T-helper 22 cell (primary cell): ENCODE results near the gene SKI.

Experiments used
- DNase-seq: peaks from one replicate; pipeline ENCODE4 v3.0.0-alpha.2; 2020; ENCODE audit warnings: low read depth

The SKI gene

DNA sequence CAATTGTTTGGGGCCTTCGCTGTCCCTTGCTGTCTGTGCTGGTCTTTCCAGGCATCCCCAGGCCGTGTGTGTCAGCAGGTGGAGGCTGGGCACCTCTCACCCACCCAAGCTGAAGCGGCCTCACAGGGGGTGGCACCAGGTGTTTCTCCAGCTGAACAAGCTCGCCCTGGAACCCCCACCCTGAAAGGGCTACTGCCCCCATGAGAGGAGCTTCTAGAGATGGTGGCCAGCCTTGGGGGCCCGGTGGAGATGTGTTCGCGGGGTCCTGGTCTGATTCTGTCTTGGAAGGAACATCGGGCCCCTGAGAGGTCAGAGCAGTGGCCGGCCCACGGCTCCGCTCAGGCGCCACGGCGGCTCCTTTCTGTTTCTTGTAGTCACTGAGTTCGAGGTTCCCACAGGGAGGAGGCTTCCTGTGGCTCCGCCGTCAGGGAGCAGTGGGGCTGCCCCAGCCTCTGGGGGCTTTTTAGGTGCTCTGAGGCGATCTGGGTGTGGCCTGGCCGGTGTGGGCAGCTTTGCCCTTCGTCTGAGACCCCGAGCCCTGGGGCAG, 46.9 kb downstream of the SKI start:
- DNase-seq = no peak

DNA sequence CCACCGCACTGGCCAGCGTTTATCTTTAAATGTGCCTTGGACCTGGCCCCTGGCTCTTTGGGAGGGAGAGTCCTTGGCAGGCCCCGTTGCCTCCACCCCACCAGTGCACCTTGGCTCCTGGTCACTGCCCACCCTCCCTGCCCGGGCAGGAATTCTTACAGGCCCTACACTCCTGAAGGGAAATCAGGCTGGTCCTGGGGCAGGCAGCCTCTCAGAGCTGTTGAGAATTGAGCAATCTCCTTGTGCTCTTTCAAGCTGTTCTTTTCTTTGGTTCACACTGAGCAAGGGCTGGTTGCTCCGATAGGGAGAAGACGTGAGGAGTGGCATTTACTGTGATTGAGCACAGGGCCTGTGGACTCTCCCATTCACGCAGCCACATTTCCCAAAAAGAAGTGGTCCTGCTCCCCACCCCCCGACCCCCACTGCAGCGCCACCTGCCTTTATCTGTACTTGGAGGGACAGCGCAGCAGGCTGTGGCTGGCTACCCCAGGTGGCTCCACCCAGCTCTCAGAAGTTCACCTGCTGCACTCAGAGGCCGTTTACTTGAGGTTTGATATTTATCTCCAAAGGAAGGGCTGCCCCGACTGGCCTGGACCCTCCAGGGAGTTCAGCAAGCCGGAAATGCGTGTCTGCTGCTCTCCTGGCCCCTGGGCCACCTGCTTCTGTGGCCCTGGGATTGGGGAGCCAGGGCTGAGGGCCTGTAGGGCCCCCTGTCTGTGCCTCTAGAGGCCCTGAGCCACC, 47.8 kb downstream of the SKI start:
- DNase-seq = no peak

DNA sequence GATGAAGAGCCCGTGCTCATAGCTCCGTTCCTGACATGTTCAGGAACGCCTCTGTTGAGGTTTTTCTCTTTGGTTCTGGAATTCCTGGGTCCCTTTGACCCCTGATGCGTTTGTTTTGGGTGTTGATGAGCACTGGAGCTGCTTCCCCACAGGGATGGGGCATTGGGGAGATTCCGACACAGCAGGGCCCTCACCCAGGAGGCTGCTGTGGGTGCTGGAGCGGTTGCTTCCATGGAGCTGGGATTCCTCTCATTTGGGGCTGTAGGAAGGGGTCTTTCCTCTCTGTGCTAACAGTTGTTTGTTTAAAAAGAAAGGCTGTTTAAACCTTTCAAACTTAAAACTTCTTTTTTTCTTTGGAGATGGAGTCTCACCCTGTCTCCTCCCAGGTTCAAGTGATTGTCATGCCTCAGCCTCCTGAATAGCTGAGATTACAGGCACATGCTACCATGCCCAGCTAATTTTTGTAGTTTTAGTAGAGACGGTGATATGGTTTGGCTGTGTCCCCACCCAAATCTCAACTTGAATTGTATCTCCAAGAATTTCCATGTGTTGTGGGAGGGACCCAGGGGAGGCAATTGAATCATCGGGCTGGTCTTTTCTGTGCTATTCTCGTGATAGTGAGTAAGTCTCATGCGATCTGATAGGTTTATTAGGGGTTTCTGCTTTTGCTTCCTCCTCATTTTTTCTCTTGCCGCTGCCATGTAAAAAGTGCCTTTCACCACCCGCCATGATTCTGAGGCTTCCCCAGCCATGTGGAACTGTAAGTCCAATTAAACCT, 48.9 kb downstream of the SKI start:
- no peak for DNase-seq

DNA sequence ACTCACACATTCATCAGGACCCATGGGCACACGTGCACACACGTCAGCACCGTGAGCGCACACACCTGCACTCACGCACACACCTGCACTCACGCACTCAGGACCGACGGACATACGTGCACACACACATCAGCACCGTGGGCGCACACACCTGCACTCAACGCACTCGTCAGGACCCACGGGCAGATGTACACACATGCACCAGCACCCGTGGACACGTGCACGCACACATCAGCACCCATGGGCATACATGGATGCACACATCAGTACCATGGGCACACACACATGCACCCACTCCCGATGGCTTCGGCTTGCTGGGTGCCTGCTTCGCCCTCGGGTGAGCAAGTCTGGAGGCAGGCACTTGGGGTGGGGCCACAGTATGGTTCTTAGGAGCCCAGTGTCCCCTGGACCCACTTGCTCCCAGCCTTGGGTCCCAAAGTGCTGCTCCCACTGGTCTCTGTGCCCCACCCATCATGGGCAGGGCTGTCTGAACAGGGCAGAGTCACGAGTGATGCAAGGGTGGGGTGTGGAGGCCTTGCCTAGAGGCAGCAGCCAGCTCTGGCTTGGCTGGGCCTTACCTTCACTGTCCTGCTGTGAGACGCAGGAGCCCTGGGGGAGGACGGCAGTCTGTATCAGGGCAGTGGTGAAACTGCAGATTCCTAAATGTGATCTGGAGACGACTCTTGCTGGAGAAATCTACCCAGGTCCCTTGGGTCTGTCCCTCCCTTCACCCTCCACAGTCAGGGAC, 49.8 kb downstream of the SKI start:
- no peak for DNase-seq

DNA sequence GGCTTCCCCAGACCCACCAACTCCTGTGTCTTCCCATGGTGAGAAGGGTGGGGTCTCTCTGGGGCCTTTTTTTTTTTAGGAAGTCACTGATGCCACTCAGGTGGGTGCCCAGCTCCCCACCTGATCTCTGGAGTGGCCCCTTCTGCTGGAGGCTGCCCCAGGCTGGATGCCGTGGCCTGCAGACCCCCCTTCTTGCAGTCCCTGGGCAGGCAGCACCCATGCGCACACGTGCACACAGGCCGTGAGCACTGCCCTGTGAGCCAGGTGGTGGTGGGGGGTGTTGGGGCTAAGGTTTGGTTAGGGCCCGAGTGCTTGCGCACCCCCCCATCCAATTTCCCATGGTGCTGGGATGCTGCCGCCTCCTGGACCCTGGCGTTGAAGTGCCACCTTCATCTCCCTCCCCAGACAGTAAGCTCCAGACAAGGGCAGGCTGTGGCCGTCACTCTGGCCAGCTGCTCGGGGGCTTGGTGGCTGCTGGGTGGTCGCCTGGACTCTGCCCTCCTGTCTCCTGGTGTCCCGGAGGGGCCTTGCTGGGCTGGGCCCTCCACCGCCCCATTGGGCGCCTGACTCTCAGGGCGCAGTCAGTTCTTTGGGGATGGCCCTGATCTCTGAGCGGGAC, 50.6 kb downstream of the SKI start:
- DNase-seq = no peak

DNA sequence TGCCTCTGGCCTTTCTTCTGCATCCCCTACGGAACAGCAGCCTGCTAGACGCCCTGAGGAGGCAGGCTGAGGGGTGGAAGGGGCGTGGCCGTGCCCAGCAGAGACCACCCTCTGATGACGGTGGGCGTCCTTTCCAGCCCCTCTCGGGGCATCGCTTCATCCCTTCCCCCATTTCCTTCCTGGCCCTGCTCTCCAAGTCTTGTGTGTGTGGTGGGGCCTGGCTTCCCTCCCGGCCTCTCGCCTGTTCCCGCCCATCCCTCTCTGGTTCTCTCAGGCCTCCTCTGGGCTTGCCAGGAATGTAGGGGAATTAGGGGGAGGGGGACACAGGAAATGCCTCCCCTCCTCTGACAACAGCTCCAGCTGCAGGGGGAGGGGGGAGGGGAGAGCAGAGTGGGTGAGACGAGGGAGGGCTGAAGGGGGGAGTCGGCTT, 51.1 kb downstream of the SKI start:
- no peak for DNase-seq

DNA sequence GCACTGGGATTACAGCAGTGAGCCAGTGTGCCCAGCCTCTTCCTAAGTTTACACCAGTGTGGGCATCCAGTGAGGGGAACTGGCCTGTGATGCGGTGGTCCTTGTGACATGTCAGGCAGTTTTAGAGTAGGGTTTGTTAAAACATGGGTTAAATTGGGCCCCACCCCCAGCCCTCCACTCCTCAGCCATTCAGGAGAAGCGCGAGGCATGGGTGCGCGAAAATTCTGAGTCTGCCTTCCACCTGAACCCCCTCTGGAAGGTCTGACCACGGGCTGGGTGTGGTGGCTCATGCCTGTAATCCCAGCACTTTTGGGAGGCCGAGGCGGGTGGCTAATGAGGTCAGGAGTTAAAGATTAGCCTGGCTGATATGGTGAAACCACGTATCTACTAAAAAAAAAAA, 51.7 kb downstream of the SKI start:
- no peak for DNase-seq

DNA sequence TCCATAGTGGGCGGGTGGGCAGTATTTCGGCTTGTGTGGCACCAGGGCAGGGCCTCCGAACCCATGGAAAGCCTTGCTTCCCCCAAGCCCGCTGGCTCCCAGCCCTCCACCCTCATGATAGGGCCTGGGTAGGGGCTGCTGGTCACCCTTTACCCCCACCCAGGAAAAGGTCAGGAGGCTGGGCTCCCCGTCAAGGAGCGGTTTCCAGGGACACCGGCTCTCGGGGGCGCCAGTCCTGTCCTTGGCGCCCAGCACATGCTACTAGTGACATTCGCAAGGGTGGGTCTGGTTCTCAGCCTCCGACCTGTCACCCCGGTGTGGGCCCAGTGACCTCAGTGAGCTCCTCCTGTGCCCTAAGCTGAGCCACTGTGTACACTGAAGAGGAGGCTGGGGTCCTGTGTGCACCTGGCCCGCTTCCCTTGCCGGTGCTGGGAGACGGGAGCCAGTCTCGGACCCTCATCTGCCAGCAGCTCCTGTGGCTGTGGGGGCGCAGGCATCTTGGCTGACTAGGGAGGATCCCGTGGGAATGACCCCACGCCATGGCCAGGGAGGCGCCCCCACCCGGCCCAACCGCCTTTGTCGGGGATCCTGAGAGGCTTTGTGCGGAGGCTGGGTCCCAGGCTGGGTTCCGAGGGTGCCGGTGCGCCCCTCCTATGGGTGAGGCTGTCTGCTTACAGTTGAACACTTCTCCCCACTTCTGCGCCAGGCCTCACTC, 54.6 kb downstream of the SKI start:
- DNase-seq = no peak

DNA sequence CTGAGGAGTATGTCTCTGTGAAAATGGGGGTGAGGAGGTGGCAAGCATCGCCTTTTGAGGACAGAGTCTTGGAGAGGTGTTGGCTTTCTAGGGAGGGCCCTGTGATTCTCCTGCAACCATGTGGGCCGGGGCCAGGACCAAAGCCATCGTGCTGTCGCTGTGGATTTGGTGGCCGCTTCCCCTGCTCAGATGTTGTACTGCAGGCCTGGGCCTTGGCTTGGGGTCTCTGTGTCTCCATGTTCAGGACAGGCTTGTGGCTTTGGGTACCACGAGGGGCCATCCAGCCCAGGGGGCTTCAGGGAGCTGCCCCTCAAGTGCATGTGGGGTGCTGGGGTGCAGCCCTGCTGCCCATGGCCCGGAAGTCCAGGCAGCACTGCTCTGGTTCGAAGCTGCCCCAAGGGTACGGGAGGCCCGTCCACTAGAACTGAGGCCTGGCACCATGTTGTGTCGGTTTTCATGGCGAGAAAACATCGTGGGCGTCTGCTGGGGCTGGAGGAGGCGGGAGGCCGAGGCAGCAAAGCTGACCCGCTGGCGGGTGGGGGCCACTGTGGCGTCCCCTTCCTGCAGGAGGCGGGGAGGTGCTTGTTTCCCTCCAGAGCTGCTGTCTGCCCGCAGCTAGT, 55.4 kb downstream of the SKI start:
- DNase-seq = no peak

DNA sequence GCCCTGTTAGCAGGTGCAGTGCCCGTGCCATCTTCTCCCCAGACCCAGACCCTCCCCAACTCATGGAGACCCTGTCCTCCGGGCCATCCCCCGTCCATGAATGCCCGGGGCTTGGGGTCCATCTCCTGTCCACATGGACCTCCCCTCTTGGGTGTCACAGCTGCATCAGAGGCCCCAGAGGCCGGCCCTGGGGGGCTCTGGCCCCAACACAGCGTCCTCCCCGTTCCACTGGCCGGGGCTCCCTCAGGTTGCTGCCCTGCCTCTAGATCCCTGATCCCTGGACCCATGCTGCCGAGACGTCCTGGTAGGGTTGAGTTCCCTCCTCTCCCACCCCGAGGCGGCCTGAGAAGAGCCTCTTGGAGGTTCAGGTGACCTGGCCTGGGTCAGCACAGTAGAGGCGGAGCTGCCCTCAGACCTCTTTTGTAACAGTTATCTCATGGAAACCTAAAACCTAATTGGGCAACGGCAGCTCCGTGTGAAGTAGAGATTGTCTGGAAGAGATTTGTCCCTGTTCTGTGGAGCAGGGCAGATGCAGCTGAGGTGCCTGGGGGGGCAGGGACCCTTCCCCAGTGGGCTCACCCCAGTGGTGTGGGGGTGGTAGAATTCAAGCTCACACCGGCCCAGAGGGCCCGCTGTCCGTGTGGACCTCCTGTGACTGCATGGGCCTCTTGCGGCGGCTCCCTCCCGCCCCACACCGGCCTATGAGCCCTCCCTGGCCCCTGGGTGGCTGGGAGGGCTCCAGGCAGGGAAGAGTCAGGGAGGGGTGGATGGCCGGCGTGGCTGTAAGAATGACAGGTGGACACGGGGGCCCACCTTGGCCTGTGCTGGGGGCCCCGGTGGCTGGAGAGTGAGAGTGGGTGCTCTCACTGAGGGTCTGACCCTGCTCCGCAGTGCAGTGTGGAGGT, 56.1 kb downstream of the SKI start:
- DNase-seq = no peak

DNA sequence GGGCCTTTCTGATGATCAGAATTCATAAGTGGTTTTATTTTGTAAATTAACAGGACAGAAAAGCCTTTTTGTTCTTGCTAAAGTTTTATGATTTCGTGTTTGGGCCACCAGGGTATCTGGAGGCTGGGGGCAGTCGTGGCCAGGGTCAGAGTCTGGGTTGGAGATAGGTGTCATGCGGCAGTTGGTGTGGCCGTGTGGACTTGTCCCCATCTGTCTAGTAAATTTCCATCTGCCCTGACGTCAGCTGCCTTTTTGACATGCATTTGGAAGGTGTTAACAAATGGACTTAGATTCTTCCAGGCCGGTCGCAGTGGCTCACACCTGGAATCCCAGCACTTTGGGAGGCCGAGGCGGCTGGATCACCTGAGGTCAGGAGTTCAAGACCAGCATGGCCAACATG, 56.8 kb downstream of the SKI start:
- DNase-seq = no peak

DNA sequence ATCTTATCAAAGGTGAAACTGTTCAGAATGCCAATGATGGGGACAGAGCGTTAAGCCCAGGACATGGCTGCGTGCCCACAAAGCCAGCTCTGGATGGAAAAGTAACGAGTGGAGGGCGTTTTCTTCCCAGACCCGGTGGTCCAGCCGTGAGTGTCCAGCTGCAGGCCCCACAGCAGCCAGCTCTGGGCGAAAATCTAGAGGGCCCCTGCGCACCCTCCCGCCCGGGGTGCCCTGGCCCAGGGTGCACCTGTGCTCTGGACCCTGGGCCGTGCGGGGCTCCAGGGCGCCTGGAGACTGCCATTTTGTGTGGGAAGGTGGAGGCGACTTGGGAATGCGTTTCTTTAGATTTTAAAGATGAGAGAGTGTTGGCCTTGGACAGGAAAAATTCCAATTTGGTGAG, 58.8 kb downstream of the SKI start:
- DNase-seq = no peak

DNA sequence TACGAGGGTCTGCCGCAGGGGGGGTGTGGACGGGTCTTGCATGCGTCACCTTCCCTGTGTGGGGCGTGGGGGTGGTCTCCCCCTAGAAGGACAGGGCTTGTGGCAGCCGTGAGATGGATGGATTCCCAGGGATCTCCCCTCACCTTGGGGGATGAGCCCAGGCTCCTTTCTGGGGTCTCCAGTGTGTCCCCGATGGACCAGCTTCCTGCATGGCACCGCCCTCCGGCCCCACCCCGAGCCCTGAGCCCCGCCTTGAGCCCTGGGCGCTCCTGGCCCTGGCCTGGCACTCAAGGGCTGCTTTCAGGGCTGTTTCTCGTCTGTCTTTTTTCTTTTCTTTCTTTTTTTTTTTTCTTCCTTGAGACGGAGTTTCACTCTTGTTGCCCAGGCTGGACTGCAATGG, 59.5 kb downstream of the SKI start:
- no peak for DNase-seq

DNA sequence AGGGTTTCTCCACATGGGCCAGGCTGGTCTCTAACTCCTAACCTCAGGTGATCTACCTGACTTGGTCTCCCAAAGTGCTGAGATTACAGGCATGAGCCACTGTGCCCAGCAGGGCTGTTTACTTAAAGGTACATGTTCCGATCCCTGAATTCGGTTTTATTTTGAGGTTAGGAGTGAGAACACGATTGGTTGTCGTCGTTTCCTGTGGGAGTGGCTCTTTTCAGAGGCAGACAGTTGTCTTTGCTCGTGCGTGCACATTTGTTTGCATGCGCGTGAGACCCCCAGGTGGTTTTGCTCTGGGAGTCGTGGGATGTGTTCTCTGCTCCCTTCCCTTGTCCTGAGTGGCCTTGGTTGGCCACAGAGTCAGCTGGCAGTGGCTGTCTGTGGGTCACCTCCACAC, 60.2 kb downstream of the SKI start:
- DNase-seq = no peak

DNA sequence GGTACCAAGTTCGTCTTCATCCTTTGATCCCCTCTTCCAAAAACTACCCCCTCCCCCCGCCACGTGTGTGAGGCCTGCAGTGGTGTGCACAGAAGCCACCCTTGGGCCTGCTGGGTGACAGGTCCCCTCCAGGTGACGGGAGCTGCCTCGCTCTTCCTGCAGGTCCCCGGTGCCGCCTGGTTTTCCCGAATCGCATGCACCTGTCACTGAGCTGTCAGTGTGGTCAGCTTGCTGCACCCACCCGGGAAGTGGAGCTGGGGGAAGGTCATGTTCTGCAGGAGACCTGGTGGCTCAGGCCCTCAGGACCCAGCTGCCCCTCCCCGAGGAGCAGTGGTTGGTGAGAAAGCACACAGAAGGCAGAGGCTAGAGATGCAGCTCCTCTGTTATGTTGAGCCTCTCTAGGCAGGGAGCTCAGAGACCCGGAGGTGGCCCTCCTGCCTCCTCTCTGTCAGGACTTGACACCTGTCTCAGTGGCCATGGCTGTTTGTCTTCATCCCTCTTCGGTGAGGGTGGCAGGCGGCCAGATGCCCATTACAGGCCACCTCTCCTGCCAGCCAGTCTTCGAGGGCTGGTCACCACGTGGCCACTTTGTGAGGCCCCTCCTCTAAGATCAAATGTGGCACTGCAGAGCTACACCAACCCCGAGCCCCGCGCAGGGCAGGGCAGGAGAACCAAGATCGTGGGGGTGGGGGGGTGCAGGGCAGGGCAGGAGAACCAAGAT, 60.9 kb downstream of the SKI start:
- DNase-seq = no peak

DNA sequence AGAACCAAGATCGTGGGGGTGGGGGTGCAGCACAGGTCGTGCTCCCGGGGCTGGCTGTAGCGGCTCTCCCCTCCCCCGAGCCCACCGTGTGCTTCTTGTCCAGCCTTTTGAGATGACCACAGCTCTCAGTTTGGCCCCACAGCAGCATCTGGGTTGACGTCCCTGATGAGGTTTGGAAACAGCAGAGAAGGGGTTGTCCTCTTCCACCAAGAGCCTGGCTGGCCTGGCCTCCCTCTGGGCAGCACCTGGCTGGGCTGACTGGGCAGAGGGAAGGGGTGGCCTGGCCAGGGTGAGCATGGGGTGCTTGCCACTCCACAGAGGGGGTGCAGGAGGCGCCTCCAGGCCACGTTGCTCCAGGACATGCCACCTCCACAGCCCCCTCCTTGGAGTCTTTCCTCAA, 61.5 kb downstream of the SKI start:
- DNase-seq = no peak

DNA sequence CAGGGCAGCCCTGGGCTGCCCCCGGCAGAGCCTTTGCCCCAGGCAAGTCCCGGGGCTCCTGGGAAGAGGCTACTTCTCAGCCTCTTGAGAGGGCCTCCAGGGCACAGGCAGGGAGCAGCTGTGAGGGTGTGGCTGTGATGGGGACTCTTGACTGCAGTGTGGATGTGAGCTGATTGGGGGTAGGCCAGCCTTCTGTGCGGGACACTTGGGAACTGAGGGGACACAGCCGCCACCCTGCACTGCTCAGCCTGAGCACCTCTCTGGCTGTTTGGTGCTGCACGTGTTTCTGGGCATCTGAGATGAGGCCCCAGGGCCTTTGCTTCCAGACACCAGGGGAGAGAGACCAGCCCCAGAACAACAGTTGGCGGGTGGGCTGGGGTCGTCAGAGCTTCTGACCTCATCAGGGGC, 62.1 kb downstream of the SKI start:
- DNase-seq = no peak

DNA sequence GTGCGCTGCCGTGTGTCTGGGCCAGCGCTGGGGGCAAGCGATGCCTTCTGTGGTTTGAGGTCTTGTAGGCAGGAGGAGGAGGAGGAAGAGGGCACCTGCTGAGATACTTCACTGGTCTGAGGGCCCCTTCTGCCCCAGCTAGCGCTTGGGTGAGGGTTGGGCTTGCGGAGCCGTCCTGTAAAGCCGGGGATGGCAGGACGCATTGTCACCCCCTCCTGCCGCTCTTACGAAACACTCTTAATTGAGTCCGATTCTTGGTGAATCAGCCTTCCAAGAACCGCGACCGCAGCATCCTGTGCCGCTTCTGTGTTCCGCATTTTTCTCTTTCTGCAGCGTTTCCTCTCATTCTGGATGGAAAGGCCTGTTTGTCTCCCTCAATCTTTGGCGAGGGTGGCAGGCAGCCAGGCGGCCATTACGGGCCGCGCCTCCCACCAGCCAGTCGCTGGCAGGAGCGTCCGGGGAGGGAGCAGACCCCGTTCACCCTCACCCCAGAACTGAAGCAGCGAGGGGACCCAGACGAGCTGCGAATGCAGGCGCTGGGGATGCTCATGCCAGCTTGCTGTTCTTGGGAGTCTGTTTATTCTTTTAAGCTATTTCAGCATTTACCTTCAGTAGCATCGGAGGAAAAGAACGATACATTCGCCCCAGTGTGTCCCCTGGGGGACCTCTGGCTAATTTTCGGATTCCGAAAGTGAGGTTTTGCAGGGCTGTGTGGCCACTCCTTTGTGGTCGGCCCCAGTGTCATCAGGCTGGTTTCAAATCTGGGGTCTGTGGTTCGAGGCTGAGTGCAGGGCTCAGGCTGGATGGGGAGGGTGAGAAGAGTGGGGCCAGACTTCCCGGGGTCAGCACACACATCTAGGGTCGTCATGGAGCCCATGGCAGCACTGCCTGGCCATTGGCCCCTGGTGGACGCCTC, 62.7 kb downstream of the SKI start:
- peak; percentile 75 for DNase-seq
